Measurements from ENCODE around the gene ARHGAP6.
A peak's percentile ranks its signal among the peaks of the same experiment; 100 is the strongest.

ARHGAP6 gene

DNA sequence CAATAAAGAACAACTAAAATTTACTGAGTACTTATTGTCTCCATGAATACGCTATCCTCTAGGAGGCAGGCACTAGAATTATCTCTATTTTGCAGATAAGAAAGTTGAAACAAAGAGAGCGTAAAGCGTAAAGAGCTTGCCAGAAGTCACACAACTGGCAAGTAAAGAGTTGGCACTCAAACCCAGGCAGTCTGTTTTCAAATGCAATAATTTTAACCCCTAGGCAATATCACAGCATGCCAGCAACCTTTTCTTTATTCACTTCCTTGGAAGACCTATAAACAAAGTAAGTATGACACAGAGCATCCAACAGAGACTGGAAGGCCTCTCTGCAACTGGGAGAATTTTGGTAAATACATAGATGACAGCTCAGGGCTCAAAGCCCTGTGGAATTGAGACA is 395.7 kb downstream of the ARHGAP6 start:
- Histone ChIP-seq H3K79me2 (ENCODE audit: control insufficient read depth, insufficient read depth, low read length, unreplicated experiment) (no peaks in the 10 kb centered on the region), H3K4me1 (ENCODE audit: control insufficient read depth, insufficient read depth, low read length, unreplicated experiment) (peaks cover 47% of the 10 kb centered on the region), H3K27me3 (ENCODE audit: insufficient read depth, low read length) (no peaks in the 10 kb centered on the region), H3K4me3 (ENCODE audit: low read depth, low read length) (no peak overlapping the region), H3K36me3 (ENCODE audit: insufficient read depth, low read length) (no peaks in the 10 kb centered on the region), H3K27ac (ENCODE audit: low read depth, low read length) (no peak overlapping the region), H2AFZ (ENCODE audit: low read length, unreplicated experiment) (no peak overlapping the region)

DNA sequence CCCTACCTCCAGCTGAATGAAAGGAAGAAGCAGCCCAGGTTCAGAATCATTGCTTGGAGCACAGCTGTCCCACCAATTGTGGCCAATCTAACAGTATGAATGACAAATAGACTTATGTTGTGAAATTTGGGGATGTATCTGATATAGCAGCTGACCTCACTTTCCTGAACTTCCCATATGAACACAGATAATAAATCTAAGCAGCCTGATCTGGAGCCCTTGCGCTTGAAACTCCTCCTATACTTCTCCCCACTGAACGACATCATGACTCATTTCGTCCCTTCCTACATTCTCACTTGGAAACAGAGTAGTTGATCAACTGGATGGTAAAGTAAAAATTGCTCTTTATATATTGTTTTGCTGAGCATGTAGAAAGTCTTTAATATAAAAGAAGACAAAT is 396.7 kb downstream of the ARHGAP6 start:
- Histone ChIP-seq H3K36me3 (ENCODE audit: insufficient read depth, low read length) (no peaks in the 10 kb centered on the region), H3K27me3 (ENCODE audit: insufficient read depth, low read length) (no peaks in the 10 kb centered on the region), H3K79me2 (ENCODE audit: control insufficient read depth, insufficient read depth, low read length, unreplicated experiment) (no peaks in the 10 kb centered on the region), H3K4me3 (ENCODE audit: low read depth, low read length) (no peak overlapping the region), H3K4me1 (ENCODE audit: control insufficient read depth, insufficient read depth, low read length, unreplicated experiment) (peaks cover 47% of the 10 kb centered on the region), H3K27ac (ENCODE audit: low read depth, low read length) (no peak overlapping the region), H2AFZ (ENCODE audit: low read length, unreplicated experiment) (no peak overlapping the region)

DNA sequence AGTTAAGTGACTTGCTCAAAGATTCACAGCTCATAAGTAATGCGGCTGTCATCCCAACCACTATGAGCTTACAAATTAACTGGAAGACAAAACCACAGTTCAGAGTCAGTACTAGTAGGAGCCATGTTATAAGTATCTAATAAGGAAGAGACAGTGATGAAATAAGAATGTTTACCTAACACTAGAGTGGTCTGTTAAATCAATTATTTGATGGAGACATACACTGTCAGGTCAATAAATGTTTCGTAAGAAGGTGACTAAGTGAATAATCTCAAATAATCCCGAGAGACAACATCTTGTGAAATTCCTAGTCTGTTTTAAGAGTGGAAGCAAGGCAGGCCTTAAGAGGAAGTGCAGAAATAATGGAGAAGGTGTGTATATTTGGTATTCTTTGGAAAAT is 398.3 kb downstream of the ARHGAP6 start:
- H2AFZ ChIP-seq (ENCODE audit: low read length, unreplicated experiment), result no peak overlapping the region
- H3K27me3 ChIP-seq (ENCODE audit: insufficient read depth, low read length), result no peaks in the 10 kb centered on the region
- H3K4me1 ChIP-seq (ENCODE audit: control insufficient read depth, insufficient read depth, low read length, unreplicated experiment), result peaks cover 37% of the 10 kb centered on the region

DNA sequence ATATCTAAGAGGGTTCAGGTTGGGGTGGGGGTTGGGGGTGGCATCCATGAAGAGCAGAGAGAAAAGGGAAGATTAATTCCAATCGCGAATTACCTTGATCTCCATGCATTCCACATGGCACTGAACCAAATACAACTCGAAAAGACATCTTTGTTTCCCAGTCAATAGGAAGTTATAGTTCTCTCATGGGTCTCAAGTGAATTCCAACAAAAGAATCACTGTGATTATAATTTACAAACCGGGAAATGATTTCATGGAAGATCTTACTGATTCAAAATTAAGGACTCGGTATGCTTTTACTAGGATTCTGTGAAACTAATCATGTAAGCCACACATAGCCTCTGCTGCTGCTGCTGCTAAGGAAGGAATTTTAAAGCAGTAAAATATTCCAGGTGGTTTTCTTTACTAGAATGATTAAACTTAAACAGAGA is 399.1 kb downstream of the ARHGAP6 start:
- peaks cover 30% of the 10 kb centered on the region for H3K4me1 ChIP-seq (ENCODE audit: control insufficient read depth, insufficient read depth, low read length, unreplicated experiment)
- no peaks in the 10 kb centered on the region for H3K36me3 ChIP-seq (ENCODE audit: insufficient read depth, low read length)
- H3K79me2 ChIP-seq (ENCODE audit: control insufficient read depth, insufficient read depth, low read length, unreplicated experiment), result no peaks in the 10 kb centered on the region
- H2AFZ ChIP-seq (ENCODE audit: low read length, unreplicated experiment), result no peak overlapping the region
- no peak overlapping the region for H3K27ac ChIP-seq (ENCODE audit: low read depth, low read length)
- H3K4me3 ChIP-seq (ENCODE audit: low read depth, low read length), result no peak overlapping the region
- no peaks in the 10 kb centered on the region for H3K27me3 ChIP-seq (ENCODE audit: insufficient read depth, low read length)

More for the DNA sequence above, 398.3 kb downstream of the ARHGAP6 start:
- Histone ChIP-seq H3K79me2 (ENCODE audit: control insufficient read depth, insufficient read depth, low read length, unreplicated experiment) (no peaks in the 10 kb centered on the region), H3K36me3 (ENCODE audit: insufficient read depth, low read length) (no peaks in the 10 kb centered on the region), H3K27ac (ENCODE audit: low read depth, low read length) (peak overlapping the region; percentile 34; the same call in 1 of the 2 replicates), H3K4me3 (ENCODE audit: low read depth, low read length) (no peak overlapping the region)

DNA sequence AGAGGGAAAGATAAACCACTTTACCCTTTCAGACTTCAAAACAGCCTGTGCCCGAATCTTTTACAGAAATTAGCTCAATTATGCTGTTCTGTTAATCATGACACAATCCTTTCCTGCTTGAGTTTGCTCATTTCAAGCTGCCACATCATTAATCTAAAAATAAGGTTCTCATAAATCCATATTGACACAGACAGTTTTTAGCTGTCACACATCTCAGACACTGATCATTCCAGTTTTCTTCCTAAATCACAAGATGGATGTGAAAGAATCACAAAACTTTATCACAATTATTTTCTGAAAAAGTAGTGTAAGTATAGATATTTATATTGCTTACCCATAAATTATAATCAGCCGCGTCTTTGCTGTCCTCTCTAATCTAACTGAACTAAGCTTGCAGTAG is 400.4 kb downstream of the ARHGAP6 start:
- H3K79me2 ChIP-seq (ENCODE audit: control insufficient read depth, insufficient read depth, low read length, unreplicated experiment), result no peaks in the 10 kb centered on the region
- H3K4me3 ChIP-seq (ENCODE audit: low read depth, low read length), result peak overlapping the region; percentile 21; the same call in 1 of the 2 replicates
- H3K36me3 ChIP-seq (ENCODE audit: insufficient read depth, low read length), result no peaks in the 10 kb centered on the region
- no peaks in the 10 kb centered on the region for H3K27me3 ChIP-seq (ENCODE audit: insufficient read depth, low read length)
- H2AFZ ChIP-seq (ENCODE audit: low read length, unreplicated experiment), result peak overlapping the region; percentile 33
- H3K27ac ChIP-seq (ENCODE audit: low read depth, low read length), result no peak overlapping the region
- peaks cover 31% of the 10 kb centered on the region for H3K4me1 ChIP-seq (ENCODE audit: control insufficient read depth, insufficient read depth, low read length, unreplicated experiment)

DNA sequence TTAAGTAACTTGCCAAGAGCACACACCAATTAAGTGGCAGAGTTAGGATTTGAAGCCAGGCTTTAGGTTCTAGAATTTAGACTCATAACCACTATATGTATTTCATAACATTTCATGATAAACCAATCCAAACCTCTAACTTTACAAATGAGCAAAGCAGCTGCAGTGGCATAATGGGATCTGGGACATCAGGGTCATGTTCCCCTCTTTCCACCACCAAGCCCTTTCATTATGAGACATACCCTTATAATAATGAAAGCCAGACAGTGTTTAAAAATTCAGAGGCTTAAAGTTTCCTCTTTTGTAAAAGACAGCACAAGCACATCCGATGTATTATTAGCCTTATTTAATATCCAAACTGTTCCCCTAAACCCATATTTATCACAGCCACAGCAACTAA is 400.8 kb downstream of the ARHGAP6 start:
- Histone ChIP-seq H2AFZ (ENCODE audit: low read length, unreplicated experiment) (peak overlapping the region; percentile 33), H3K36me3 (ENCODE audit: insufficient read depth, low read length) (no peaks in the 10 kb centered on the region), H3K4me3 (ENCODE audit: low read depth, low read length) (no peak overlapping the region), H3K4me1 (ENCODE audit: control insufficient read depth, insufficient read depth, low read length, unreplicated experiment) (peaks cover 28% of the 10 kb centered on the region), H3K27me3 (ENCODE audit: insufficient read depth, low read length) (no peaks in the 10 kb centered on the region), H3K79me2 (ENCODE audit: control insufficient read depth, insufficient read depth, low read length, unreplicated experiment) (no peaks in the 10 kb centered on the region), H3K27ac (ENCODE audit: low read depth, low read length) (no peak overlapping the region)

DNA sequence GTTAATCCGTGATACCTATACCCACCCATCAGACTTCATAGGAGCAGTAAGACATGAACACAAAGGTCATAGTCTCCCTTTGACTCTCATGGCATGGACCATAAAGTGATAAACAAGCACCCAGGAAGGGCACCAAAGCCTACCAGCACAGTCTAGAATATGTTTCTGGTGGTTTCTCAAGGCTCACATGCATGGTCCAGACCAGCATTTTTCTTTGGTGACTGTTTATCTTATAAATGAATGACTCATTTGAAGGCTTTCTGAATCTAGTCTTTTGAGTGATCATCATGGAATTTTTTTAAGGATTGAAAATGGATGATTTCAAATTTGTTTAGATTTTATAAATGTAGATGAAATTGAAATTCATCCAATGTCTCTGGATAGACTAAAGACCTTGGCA is 404.5 kb downstream of the ARHGAP6 start:
- peak overlapping the region; percentile 63 for H3K27ac ChIP-seq (ENCODE audit: low read depth, low read length)
- no peaks in the 10 kb centered on the region for H3K36me3 ChIP-seq (ENCODE audit: insufficient read depth, low read length)
- peaks cover 16% of the 10 kb centered on the region for H3K4me1 ChIP-seq (ENCODE audit: control insufficient read depth, insufficient read depth, low read length, unreplicated experiment)
- H2AFZ ChIP-seq (ENCODE audit: low read length, unreplicated experiment), result no peak overlapping the region
- H3K4me3 ChIP-seq (ENCODE audit: low read depth, low read length), result no peak overlapping the region; the same call in 1 of the 2 replicates
- no peaks in the 10 kb centered on the region for H3K79me2 ChIP-seq (ENCODE audit: control insufficient read depth, insufficient read depth, low read length, unreplicated experiment)
- H3K27me3 ChIP-seq (ENCODE audit: insufficient read depth, low read length), result no peaks in the 10 kb centered on the region

DNA sequence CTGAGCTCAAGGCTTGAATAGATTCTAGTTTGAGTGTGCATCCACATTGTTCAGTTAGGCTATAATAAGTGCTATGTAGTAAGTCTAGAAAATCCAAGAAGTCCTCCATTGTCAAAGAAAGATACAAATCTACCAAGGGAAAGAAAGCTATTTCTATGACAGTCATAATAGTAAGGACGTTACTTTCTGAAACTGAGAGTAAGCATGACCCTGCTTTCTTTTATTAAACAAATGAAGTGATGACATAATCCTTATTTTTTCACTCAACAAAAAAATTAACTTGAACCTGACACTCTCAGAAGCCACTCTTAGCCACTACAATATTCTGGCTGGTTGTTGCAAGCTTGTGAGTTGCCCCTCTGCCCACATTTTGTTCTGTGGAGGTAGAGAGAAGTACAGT is 406.3 kb downstream of the ARHGAP6 start:
- no peaks in the 10 kb centered on the region for H3K27me3 ChIP-seq (ENCODE audit: insufficient read depth, low read length)
- peaks cover 16% of the 10 kb centered on the region for H3K4me1 ChIP-seq (ENCODE audit: control insufficient read depth, insufficient read depth, low read length, unreplicated experiment)
- no peaks in the 10 kb centered on the region for H3K79me2 ChIP-seq (ENCODE audit: control insufficient read depth, insufficient read depth, low read length, unreplicated experiment)
- H3K27ac ChIP-seq (ENCODE audit: low read depth, low read length), result no peak overlapping the region
- H3K4me3 ChIP-seq (ENCODE audit: low read depth, low read length), result no peak overlapping the region
- no peak overlapping the region for H2AFZ ChIP-seq (ENCODE audit: low read length, unreplicated experiment)
- H3K36me3 ChIP-seq (ENCODE audit: insufficient read depth, low read length), result no peaks in the 10 kb centered on the region

DNA sequence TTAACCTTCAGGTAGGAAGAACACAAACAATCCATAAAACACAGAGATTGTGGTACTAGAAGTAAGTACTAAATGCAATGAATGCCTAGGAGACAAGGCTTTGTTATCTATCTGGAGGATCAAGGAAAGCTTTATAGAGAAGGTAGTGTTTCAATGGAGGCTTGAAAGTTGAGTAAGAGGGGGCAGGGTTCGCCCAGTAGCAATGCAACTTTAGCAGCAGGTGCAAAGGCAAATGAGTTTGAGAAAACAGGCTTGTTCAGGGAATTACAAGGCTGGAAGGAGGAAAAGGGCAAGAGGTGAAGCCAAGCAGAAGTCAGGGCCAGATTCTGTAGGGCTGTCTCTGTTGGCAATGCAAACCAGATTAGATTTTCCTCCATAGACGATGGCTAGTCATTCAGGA is 408.0 kb downstream of the ARHGAP6 start:
- Histone ChIP-seq H3K36me3 (ENCODE audit: insufficient read depth, low read length) (no peaks in the 10 kb centered on the region), H2AFZ (ENCODE audit: low read length, unreplicated experiment) (no peak overlapping the region), H3K4me3 (ENCODE audit: low read depth, low read length) (no peak overlapping the region), H3K79me2 (ENCODE audit: control insufficient read depth, insufficient read depth, low read length, unreplicated experiment) (no peaks in the 10 kb centered on the region), H3K27ac (ENCODE audit: low read depth, low read length) (no peak overlapping the region), H3K4me1 (ENCODE audit: control insufficient read depth, insufficient read depth, low read length, unreplicated experiment) (peaks cover 12% of the 10 kb centered on the region), H3K27me3 (ENCODE audit: insufficient read depth, low read length) (no peaks in the 10 kb centered on the region)

DNA sequence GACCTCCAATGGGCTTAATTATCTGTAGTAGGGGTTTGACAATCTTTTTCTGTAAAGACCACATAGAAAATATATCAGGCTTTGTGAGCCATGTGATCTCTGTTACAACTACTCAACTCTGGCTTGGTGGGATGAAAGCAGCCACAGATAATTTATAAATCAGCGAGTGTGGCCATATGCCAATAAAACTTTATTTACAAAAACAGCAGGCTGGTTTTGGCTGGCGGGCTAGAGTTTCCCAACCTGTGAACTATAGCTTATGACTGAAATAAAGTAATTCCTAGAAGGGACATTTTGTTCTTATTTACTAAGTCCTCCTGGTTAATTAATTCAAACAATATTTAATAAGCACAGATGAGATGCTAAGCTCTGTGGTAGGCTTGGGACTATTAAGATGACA is 408.4 kb downstream of the ARHGAP6 start:
- Histone ChIP-seq H3K27me3 (ENCODE audit: insufficient read depth, low read length) (no peaks in the 10 kb centered on the region), H3K27ac (ENCODE audit: low read depth, low read length) (no peak overlapping the region), H2AFZ (ENCODE audit: low read length, unreplicated experiment) (no peak overlapping the region), H3K36me3 (ENCODE audit: insufficient read depth, low read length) (no peaks in the 10 kb centered on the region), H3K79me2 (ENCODE audit: control insufficient read depth, insufficient read depth, low read length, unreplicated experiment) (no peaks in the 10 kb centered on the region), H3K4me3 (ENCODE audit: low read depth, low read length) (no peak overlapping the region), H3K4me1 (ENCODE audit: control insufficient read depth, insufficient read depth, low read length, unreplicated experiment) (peaks cover 12% of the 10 kb centered on the region)

DNA sequence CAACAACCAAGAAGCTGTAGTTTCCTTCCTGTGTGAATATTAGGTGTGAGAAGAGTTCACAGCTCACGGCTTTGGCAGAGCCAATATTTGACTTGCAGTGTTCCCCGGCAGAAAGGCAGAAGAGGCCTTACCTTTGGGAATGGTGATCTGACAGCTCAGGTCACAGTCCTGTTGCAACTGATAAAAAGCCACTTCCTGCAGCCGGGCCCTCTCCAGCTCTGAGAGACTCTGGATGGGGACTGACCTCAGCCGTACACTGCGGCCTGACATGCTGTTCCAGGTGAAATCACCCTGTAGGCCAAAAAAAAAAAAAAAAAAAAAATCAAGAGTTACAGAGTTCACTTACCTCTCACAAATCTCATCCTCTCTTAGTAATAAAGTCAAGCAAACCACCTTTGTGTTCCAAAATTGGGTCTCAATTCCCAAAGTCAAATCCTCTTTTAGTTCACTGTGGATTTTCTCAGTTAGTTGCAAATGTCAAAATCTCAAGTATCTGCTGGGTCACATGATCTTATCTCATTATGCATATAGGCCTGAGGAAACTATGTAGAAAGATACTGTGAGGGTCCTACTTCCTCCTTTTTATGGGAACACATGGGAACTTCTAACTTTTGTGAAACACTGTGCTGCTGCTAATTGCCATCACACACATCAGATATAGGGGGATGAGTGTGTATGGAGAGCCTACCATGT is 411.2 kb downstream of the ARHGAP6 start:
- no peak overlapping the region for H3K27ac ChIP-seq (ENCODE audit: low read depth, low read length)
- no peaks in the 10 kb centered on the region for H3K4me1 ChIP-seq (ENCODE audit: control insufficient read depth, insufficient read depth, low read length, unreplicated experiment)
- no peaks in the 10 kb centered on the region for H3K36me3 ChIP-seq (ENCODE audit: insufficient read depth, low read length)
- H3K4me3 ChIP-seq (ENCODE audit: low read depth, low read length), result no peak overlapping the region
- no peaks in the 10 kb centered on the region for H3K27me3 ChIP-seq (ENCODE audit: insufficient read depth, low read length)
- no peaks in the 10 kb centered on the region for H3K79me2 ChIP-seq (ENCODE audit: control insufficient read depth, insufficient read depth, low read length, unreplicated experiment)
- no peak overlapping the region for H2AFZ ChIP-seq (ENCODE audit: low read length, unreplicated experiment)
